ENCODE data around the gene PAX9. TPM values are rescaled to one million over a fixed set of nuclear protein-coding genes. Genes with fewer than 3 reads are reported as not detected.

The PAX9 gene
- total RNA-seq, 2 experiments from 2014 or later = not detected

- H3K4me1 ChIP-seq (ENCODE audit: insufficient read depth, low read length) = no peaks in the 10 kb centered on the region
- no peaks in the 10 kb centered on the region for H3K4me1 Mint-ChIP-seq (ENCODE audit: low read depth)
- POLR2A ChIA-PET = no interaction called here
- no peaks in the 10 kb centered on the region for H3K36me3 ChIP-seq (ENCODE audit: insufficient read depth, low read length)
- H3K27me3 Mint-ChIP-seq = peaks cover 42% of the 10 kb centered on the region
- H3K36me3 Mint-ChIP-seq (ENCODE audit: low read depth) = no peaks in the 10 kb centered on the region
- intact Hi-C loops (cut with DNase I, micrococcal nuclease) = no loop called here
- no peaks in the 10 kb centered on the region for H3K9me3 Mint-ChIP-seq
- H3K27ac Mint-ChIP-seq = no peak overlapping the region
- no peak for ATAC-seq (ENCODE audit: poor library complexity)
- peaks cover 3 to 16% of the 10 kb centered on the region in 2 experiments for H3K27me3 ChIP-seq (ENCODE audit: control insufficient read depth in 1 of 2, insufficient read depth in 2 of 2, low read length in 2 of 2)
- H3K4me3 ChIP-seq (ENCODE audit: low read length) = no peak overlapping the region
- no peak for TF ChIP-seq CTCF (IDR thresholded peaks at IDR 0.05)
- CTCF ChIA-PET = no interaction called here
- H3K9me3 ChIP-seq (ENCODE audit: control insufficient read depth in 1 of 2, insufficient read depth in 1 of 2, low read length in 2 of 2) = no peaks in the 10 kb centered on the region
- no peak for DNase-seq
- H3K4me3 Mint-ChIP-seq = no peak overlapping the region
- no peak overlapping the region for H3K27ac ChIP-seq (ENCODE audit: low read depth in 1 of 2, low read length in 2 of 2)
Observed at GRCh38 chr14:36675581-36675980, 13.9 kb downstream of the PAX9 start.

DNA sequence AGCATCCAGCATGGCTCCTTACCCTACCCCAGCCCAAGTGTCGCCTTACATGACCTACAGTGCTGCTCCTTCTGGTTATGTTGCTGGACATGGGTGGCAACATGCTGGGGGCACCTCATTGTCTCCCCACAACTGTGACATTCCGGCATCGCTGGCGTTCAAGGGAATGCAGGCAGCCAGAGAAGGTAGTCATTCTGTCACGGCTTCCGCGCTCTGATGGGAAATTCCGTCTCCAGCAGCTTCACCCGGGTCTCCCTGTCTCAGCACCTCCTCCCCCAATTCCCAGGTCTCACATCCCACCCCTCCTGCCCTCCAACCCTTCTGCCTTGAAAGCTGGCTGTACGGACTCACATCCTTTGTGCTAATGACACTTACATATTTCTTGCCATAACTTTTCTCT, 14.6 kb downstream of the PAX9 start:
- intact Hi-C loops (cut with DNase I, micrococcal nuclease) = no loop called here
- Histone ChIP-seq H3K9me3 (ENCODE audit: control insufficient read depth in 1 of 2, insufficient read depth in 1 of 2, low read length in 2 of 2) (no peaks in the 10 kb centered on the region), H3K4me3 (ENCODE audit: low read length) (no peak overlapping the region), H3K27me3 (ENCODE audit: control insufficient read depth in 1 of 2, insufficient read depth in 2 of 2, low read length in 2 of 2) (peaks cover 3 to 12% of the 10 kb centered on the region in 2 experiments), H3K36me3 (ENCODE audit: insufficient read depth, low read length) (no peaks in the 10 kb centered on the region), H3K27ac (ENCODE audit: low read depth in 1 of 2, low read length in 2 of 2) (no peak overlapping the region), H3K4me1 (ENCODE audit: insufficient read depth, low read length) (no peaks in the 10 kb centered on the region)
- DNase-seq = no peak
- Mint-ChIP-seq H3K27ac (no peak overlapping the region), H3K36me3 (ENCODE audit: low read depth) (no peaks in the 10 kb centered on the region), H3K9me3 (no peaks in the 10 kb centered on the region), H3K27me3 (peaks cover 40% of the 10 kb centered on the region), H3K4me3 (no peak overlapping the region), H3K4me1 (ENCODE audit: low read depth) (no peaks in the 10 kb centered on the region)
- TF ChIP-seq CTCF (IDR thresholded peaks at IDR 0.05) = no peak
- ATAC-seq (ENCODE audit: poor library complexity) = no peak
- ChIA-PET POLR2A (no interaction called here), CTCF (no interaction called here)

DNA sequence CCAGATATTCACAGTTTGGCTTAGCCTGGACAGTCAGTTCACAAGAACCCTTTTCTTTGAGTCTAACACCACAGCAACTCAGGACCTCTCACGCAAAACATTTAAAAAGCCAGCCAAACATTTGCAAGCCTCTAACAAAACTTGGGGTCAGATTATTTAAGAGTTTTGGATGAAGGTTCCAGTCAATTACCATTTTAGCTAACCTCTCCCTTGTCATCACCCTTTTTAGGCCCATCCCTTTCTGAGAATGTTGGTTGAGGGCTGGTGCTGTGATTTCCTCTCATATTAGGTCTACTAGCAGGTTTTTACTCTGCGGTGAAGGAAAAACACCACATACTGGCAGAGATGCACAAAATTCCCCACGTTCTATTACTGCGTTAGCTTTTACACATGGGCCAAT, 20.7 kb downstream of the PAX9 start:
- ChIA-PET POLR2A (no interaction called here), CTCF (no interaction called here)
- H3K36me3 Mint-ChIP-seq (ENCODE audit: low read depth) = no peaks in the 10 kb centered on the region
- Histone ChIP-seq H3K36me3 (ENCODE audit: insufficient read depth, low read length) (no peaks in the 10 kb centered on the region), H3K9me3 (ENCODE audit: control insufficient read depth in 1 of 2, insufficient read depth in 1 of 2, low read length in 2 of 2) (no peaks in the 10 kb centered on the region), H3K4me3 (ENCODE audit: low read length) (no peak overlapping the region), H3K27ac (ENCODE audit: low read depth in 1 of 2, low read length in 2 of 2) (no peak overlapping the region), H3K4me1 (ENCODE audit: insufficient read depth, low read length) (no peaks in the 10 kb centered on the region), H3K27me3 (ENCODE audit: control insufficient read depth in 1 of 2, insufficient read depth in 2 of 2, low read length in 2 of 2) (no peaks in the 10 kb centered on the region)
- DNase-seq (no peak), ATAC-seq (ENCODE audit: poor library complexity) (no peak)
- H3K27me3 Mint-ChIP-seq = peaks cover 26% of the 10 kb centered on the region
- H3K27ac Mint-ChIP-seq = no peak overlapping the region
- H3K4me1 Mint-ChIP-seq (ENCODE audit: low read depth) = no peaks in the 10 kb centered on the region
- H3K4me3 Mint-ChIP-seq = no peak overlapping the region
- peaks cover 2% of the 10 kb centered on the region for H3K9me3 Mint-ChIP-seq
- intact Hi-C loops (cut with DNase I, micrococcal nuclease) = no loop called here
- no peak for TF ChIP-seq CTCF (IDR thresholded peaks at IDR 0.05)

Data from CD4-positive, alpha-beta T cell (primary cell).